HG03025 (cell line): ENCODE measurements around the gene PATZ1.

Source experiments
- ATAC-seq: cut with Tn5 transposase; IDR thresholded peaks from one replicate; pipeline ENCODE4 v1.9.1; 2021; ENCODE audit warnings: mild to moderate bottlenecking, moderate library complexity; ENCODE audit not compliant: unreplicated experiment, low FRiP score

Gene PATZ1

DNA sequence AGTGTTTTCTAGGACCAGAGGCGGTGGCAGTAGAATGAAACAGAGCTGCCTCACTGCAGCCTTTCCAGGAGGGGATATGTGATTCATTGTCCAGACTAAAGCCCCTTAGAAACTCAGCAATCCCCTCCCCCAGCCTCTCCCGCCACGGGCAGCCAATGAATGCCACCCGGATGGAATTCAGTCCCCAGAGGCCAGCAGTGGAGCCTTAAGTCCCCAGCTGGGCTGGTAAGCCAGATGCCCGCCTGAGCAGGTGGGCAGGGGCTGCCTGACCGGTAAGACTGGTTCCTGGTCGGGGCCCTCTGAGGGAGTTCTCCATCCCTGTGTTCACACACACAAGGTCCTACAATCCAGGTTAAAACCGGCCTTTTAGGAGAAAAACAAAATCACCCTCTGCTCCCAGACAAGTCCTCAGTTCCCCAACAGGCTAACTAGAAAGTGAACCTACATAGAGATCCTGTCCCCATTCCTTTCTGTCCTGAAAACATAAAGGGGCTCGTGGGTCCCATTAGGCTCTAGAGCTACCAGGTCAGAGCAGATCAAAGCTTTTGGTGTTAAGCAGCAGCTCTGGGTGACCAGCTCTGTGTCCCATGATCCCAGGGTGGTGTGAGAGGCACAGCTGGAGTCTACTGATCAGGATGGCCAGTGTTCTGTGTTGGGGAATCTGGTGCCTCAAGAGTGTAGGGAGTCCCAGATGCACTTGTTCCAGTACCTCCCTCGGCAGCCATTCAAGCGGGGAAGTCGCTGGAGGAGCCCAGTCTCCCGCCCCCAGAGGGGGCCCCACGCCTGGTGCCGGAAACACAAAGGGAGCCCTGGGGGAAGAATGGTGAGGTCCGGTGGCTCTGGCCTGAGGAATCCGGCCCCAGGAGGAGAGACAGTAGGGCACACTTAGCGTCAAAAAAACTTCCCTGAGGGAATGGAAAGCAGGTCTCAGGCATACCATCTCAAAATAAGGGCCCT, 2.6 kb downstream of the PATZ1 start:
- no peak for ATAC-seq

DNA sequence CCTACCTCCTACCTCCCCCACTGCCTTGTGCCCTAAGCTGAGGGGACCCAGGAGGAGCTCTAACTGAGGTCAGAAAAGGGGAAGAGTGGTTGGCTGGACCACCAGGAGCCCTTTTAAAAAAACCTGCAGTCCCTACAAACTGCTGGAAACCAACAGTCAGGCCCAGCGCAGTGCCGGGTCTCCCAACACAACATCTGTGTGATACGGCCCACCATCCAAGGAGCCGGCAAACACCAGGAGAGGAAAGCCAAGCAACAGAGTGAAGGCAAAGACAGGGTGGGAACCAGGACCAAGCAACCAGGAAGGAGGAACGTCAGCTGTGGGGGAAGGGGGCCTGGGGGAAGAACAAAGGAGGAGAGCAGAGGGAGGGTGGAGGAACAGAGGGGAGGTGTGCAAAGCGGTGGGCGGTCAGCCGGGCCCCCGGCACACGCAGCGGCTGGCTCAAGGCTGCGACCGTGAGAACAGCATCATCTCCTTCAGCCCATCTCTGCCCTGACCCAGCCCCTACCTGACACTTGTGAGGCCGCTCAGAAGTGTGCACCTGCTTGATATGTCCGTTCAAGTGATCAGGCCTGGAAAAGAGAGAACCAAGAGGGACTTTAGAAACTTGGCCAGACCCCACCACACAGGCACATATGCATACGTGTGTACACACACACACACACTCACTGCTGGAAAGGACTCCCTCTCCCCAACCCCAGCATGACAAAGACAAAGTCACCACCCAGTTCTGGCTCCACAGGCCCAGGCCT, 3.6 kb downstream of the PATZ1 start:
- ATAC-seq: no peak

DNA sequence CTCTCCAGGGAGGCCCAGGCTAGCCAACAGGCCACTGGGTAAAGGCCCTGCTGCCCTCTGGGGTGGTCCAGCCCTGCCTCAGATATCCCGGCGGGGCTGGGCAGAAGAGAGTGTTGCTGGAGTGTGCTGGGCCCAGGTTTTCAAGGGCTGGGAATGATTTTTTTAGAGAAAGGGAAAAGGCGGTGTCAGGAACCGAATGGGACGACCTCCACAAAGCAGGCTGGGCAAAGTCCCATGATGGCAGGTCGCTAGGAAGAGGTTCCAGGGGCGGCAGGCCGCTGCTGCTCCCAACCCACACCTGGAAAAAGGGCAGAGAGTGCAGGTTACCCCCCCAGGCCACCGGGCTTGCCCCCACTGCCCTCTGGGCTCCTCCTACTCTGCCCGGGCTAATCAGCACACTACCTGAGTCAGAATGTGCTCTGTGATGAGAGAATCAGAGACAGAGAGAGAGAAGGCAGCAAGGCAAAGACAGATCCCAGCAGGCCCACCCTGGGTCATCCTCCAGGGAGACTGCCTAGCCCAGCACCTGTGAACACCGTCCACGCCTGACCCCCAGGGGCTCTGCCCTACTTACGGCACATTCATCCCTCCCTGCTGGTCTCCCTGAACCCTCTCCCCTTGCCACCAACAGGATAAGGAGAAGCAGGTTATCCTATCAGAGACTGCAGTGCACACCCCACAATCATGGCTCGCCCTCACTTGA, 4.6 kb downstream of the PATZ1 start:
- no peak for ATAC-seq

DNA sequence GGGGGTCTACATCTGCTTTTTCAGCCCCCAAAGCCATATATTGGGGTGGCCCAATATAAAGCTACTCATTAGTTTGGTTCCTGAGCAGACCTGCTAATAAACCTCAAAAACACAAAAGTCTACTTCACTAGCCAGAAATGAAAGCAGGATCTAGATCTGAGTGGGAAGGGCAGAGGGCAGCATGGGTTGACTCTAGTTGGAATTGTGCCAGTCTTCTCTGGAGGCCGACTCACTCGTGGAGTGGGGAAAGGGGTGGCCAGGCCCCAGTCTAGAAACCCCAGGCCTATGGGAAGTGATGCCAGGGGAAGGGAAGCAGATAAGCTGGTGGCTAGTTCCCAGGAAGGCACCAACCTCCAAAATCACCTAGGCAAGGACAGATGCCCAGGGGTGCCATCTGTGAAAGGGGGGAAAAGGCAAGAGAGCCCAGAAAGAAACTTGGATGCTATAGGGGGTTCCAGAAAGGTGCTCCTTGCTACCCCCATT, 5.3 kb downstream of the PATZ1 start:
- ATAC-seq: no peak

DNA sequence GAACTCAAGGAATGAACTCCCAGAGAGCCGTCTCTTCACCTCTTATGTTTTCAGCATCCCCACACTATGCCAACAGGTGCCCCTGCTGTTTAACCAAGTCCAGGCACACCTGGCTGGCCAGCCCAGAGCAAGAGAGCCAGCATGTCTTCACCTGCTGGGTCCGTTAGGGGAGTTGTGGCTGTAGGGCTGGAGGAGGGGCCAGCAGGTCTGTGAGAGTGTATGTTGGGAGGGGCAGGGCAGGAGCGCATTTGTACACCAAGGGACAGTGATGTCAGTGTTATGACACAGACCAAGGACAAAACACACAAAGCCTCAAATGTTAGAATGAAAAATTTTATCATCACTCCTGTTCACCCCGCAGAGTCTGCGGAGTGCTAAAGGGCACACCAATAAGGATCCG, 5.8 kb downstream of the PATZ1 start:
- ATAC-seq: no peak

DNA sequence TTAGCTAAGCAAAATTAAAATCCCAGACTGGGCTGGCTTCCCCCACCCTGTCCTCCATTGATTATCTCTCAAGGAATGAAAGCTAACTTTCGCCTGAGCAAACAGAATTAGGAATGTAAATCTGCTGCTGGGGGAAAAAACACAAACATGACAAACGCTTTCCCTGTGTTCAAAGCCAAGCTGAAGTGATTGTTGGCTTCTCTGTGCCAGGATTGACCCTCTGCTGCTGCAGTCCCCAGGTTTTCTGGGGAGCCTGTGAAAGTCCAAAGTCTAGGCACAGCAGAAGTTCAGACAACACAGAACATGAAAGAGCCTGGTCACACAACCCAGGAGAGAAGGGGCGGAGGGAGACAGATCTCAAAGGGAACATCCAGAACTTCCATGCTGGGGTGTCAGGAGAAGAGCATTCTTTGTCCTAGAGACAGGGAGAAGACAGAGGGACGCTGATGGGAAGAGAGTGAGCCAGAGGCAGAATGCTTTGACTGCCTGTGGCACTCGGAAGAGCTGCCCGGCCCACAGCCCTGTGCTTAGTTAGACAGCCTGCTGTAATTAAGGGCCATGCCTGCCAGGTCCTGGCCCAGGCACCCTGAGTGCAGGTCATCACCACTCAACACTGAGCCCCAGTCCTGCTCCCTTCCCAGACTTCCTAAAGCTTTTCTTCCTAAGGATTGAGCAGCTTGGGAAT, 6.9 kb downstream of the PATZ1 start:
- no peak for ATAC-seq

DNA sequence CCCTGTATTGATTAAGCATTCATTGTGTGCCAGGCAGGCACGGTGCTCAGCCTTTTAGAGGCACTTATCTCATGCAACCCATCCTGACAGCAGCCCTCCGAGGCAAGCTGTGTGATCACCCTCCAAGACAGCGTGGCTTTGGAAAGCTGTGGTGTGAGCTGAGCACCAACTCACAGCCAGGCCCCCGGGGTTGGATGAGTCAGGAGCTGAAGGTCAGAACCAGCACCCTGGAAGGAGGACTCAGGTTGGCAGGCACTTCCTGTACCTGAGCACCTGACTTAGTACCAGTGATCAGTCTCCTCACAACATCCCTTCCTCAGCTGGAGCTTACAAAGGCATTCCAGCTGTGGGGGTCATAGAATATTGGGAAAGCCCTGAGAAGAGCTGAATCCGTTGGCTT, 9.0 kb downstream of the PATZ1 start:
- no peak for ATAC-seq

DNA sequence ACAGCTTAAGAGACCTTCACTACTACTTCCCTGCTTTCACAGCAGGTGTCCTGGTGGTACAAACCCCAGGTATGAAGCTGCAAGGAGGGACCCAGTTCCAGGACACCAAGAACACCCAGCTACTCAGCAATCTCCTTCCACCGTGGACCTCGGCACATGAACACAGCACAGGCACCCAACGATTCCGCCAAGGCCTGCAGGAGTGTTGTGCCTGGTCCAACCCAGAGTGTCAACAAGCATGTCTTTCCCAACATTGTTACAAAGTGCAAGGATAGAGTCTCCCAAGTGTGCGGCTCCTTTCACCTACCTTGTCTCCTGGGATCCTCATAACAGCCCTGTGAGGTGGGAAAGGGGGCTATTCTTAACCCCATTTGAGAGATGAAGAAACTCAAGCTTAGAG, 11.8 kb downstream of the PATZ1 start:
- ATAC-seq: no peak

DNA sequence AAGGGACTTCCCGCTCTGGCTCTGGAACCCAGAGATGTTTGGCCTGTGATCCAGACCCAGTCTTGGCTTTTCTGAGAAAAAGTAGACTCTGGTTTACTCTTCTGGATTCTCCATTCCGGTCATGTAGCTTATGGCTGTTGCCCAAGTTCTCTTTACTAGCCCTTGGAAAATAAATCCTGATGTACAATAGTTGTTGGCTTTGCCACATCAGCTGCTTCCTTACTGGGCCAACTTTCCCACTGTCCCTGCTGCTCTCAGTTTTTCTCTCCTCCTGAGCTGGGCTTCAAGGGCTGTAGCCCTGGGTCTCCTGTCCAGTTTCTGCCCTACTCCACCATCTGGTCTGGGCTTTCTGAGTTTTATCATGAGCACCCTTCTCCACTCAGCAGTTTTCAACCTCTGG, 12.5 kb downstream of the PATZ1 start:
- ATAC-seq: no peak

DNA sequence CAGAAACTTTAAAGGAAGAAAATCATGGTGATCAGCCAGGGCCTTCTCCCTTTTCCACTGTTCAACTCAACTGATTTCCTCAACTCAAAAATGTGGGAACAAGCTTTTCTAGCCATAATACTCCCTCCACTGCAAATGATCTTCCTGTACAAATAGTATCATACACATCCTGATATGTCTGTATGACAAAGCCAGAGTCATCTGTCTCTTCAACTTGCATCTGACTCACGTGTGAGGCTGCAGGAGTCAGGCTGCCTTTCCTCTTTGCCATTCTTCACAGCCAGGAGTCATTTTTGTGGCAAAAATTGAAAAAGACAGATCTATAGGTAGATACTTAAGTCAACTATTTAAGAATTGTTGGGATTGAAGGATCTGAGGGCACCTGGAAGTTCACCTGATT, 13.3 kb downstream of the PATZ1 start:
- no peak for ATAC-seq

DNA sequence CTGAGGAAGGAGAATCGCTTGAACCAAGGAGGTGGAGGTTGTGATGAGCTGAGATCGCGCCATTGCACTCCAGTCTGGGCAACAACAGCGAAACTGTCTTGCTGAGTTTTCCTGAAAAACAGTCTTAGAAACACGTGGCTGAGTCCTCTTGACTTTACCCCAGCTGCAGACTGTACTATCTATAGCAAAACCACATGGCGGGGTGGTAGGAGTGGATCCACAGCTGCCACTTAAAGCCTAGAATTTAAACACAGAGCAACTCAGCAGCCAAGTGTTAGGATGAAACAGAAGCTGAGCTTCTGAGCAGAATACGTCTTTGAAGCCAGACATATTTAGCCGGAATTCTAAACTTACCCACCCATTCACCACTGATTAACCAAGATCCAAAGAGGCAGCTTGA, 14.1 kb downstream of the PATZ1 start:
- no peak for ATAC-seq

DNA sequence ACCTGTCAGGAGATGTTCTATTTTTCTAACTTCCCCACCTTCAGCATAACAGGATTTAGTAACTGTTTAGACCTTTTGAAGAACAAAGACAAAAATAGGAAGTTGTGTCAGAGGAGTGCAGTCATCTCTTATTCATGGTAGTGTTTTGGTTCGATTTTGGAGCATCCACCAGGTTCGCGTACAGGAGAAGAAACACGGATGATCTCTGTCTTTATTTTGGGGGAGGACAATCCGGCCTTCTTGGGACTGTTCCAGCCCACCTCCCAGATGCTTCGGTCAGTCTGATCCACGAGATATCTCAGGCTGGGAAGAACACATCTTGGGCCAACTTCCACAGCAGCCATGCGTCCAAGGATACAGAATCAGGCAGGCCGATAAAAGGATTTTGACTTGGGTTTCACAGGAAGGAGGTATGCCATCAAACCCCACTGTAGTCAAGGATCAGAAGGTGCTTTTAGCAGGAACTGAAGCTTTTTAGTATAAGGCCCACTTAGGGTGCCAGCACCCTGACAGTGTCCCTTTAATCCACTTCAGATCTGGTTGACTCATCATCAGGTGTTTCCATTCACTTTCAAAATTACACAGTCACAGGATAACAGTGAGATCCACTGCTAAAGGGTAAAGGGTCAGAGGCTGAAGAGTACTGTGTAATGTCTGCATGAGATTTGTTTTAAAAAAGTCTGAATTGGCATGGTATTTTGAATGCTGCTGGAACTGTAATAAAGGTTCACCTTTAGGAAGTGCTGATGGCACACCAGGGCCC, 16.5 kb downstream of the PATZ1 start:
- no peak for ATAC-seq

DNA sequence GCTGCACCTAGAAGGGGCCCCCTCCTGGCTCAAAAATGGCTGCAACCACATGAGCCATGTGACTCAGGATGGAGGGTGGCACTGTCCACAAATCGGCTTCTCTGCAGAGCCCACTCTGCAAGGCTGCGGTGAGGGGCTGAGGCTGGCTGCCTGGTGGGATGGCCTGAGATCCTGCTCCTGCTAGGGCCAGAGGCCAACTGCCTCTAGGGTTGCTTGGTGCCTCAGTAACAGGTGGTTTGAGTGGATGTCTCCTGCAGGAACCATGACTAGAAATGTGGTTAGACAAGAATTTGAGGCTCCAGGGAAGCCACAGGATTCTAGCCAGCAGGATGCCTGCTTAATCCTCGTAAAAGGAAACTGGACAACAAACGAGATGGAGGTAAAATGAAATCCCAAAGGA, 17.1 kb downstream of the PATZ1 start:
- ATAC-seq: no peak

DNA sequence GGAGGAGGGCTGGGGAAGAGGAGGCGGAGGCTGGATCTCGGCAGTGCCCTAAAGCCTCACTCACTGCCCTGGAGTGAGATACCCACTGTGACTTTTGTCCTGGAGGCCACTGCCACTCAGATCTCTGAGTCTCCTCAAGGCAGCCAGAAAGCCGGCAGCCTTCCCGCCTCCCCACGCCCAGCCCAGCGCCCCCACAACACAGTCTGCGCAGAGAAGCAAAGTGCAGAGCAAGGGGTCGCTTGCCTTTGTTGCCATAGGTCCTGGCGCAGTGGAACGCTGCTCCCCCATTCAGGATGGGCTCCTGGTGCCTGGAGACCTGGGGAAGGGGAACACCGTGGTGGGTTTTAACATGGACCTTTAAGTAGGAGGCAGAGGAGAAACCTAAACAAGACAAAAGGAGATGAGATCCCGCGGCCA, 17.6 kb downstream of the PATZ1 start:
- no peak for ATAC-seq

DNA sequence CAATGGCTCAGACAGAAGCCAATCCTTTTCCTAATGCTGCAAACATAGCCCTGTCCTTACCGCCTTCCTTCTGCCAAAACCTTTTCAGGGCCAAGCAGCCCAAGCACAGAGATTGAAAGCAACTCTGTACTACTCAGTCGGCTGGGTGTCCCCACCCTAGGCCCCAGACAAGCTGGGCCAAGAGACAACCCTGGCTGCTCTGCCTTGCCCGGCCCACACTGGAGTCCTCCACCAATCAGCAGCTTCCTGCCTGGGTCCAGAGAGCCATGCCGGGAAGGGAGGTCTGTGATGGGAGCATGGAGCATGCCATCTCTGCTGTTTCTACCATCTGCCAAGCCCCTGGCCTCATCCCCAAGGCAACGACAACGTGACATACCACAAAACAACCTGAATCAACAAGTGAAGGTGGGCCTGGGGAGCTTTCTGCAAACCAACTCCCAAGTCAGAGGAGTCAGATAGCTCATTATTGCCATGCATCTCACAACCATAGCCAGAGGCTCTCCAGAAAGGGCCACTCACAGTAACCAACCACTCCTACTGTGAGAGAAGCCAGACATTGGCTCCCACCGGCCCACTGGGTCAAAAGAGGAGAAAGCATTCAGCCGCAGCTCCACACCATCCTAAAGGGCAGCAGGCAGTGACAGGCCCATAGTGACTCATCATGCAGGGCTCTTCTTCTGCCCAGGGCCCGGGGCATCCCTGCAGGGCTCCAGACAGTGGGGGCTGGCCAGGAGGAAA, 18.2 kb downstream of the PATZ1 start:
- no peak for ATAC-seq

DNA sequence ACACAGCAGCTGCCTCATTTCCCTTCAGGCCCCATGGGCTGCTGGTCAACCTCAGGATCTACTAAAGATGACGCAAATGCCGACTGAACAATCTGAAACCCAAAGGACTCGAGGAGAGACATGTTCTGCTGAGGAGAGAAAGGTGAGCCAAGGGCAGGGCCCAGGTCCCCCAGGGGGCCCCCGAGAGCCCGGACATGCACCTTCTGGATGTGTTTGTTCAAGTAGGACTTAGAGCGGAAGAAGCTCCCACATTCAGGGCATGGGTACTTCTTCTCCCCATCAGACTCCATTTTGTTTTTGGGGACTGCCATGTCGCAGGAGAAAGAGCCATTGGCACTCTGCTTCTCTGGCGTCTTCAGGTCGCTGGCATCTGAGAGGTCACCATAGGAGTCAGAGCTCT, 19.3 kb downstream of the PATZ1 start:
- ATAC-seq: no peak

DNA sequence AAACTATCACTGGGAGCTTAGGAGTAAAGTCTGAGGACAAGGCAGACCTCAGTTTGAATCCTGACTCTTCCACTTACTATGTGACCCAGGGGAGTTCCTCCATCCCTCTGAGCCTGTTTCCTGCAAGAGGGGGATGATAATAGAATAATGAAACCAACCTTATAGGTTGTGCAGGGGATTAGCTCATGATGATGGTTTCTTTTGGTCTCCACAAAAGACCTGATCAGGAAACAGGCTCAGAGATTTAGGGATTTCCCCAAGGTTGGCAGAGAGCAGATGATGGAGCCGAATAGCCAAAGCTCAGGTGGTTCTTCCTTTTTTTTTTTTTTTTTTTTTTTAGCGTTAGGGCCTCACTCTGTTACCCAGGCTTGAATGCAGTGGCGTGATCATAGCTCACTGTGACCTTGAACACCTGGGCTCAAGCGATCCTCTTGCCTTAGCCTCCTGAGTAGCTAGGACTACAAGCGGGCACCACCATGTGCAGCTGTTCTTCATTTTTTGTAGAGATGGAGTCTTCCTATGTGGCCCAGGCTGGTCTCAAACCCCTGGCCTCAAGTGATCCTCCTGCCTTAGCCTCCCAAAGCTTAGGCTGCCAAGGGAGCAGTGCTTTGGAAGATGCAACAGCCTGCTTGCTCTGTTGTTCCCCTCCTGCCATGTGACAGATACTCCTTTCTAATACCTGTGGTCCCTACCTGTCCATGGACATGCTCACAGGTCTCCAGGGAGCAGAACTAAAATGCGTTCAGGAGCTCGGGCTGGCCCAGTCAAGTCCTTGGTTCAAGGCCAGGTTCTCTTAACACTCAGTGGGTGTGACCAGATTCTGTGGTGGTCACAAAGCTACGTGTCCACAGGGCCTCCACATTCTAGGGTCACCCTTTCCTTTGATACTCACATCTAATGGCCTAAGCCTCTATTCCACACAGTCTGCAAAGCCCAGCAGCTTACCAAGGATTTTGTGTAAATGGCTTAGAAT, 22.3 kb downstream of the PATZ1 start:
- no peak for ATAC-seq

DNA sequence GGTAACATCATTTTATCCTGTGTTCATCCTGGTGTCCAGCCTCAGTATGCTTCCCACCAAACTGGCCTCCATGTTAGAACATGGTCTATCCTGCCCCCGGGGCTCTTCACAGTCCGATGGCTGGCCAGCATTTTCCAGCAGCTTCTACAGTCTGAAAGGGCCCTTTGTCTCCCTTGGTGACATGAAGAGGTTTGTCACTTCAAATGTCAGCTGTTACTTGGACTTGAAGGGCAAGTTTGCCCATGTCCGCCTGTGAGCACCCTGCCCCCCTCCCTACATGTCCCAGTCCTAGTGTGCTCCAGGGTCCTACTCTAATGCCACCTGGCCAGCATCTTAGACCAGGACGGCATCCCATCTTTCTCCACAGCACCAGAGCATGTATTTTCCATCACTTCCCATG, 24.7 kb downstream of the PATZ1 start:
- no peak for ATAC-seq
